SU-DHL-6 (cell line): ENCODE measurements around the gene EPHB4.

ENCODE experiments used
- CTCF ChIP-seq: fragments of 200-600 bp; sonication (generic); IDR thresholded peaks from one replicate; pipeline ENCODE4 v1.5.1; 2017; ENCODE audit warnings: antibody characterized with exemption, mild to moderate bottlenecking, low read length, moderate library complexity; ENCODE audit not compliant: insufficient read depth, poor library complexity, severe bottlenecking
- EZH2phosphoT487 ChIP-seq: fragments of 200-600 bp; sonication (generic), shearing (Covaris generic); conservative IDR thresholded peaks from 2 replicates; pipeline ENCODE4 v1.6.1; 2018; ENCODE audit warnings: mild to moderate bottlenecking, antibody characterized with exemption, low read length, moderate library complexity, mixed read lengths

GRCh38 chr7:100785878-100786277 lies 41.4 kb downstream of the EPHB4 start:
- TF ChIP-seq CTCF (no peak), EZH2phosphoT487 (no peak)
